H1 (cell line): ENCODE measurements around the gene TRIM52. TPM values are rescaled to one million over a fixed set of nuclear protein-coding genes. Genes with fewer than 3 reads are reported as not detected.
A peak's percentile ranks its signal among the peaks of the same experiment; 100 is the strongest.

Experiments used
- ASH2L ChIP-seq: fragments of 200-600, 300-600 bp; sonication (generic); IDR thresholded peaks from one replicate; pipeline ENCODE4 v1.7.1; 2017; ENCODE audit warnings: low read length
- ATF2 ChIP-seq: IDR thresholded peaks from 2 replicates; pipeline ENCODE4 v1.6.1; 2012; ENCODE audit warnings: low read length, inconsistent platforms
- CEBPB ChIP-seq: IDR thresholded peaks from 2 replicates; pipeline ENCODE4 v1.6.1; 2012; ENCODE audit warnings: low read depth, low read length
- CREB1 ChIP-seq: IDR thresholded peaks from 2 replicates; pipeline ENCODE4 v1.6.1; 2012; ENCODE audit warnings: inconsistent platforms
- CTBP2 ChIP-seq: IDR thresholded peaks from 2 replicates; pipeline ENCODE4 v1.7.0; 2011; ENCODE audit warnings: borderline replicate concordance, mild to moderate bottlenecking, moderate library complexity, mixed read lengths, low read length; ENCODE audit not compliant: insufficient read depth, insufficient read length
- KDM1A ChIP-seq: fragments of 200-600, 300-600 bp; sonication (generic); IDR thresholded peaks from 2 replicates; pipeline ENCODE4 v1.7.1; 2016; ENCODE audit warnings: mild to moderate bottlenecking, low read length, borderline replicate concordance
- MAFK ChIP-seq: IDR thresholded peaks from 2 replicates; pipeline ENCODE4 v1.6.1; 2012; ENCODE audit warnings: low read depth, mild to moderate bottlenecking, improper control_type of control experiment, low read length
- POLR2AphosphoS5 ChIP-seq: IDR thresholded peaks from 2 replicates; pipeline ENCODE4 v1.6.1; 2011; ENCODE audit warnings: low read depth, low read length
- RBBP5 ChIP-seq: IDR thresholded peaks from 2 replicates; pipeline ENCODE4 v1.7.1; 2012; ENCODE audit warnings: low read depth, mild to moderate bottlenecking, inconsistent platforms, low read length, moderate library complexity, borderline replicate concordance
- SIRT6 ChIP-seq: IDR thresholded peaks from one replicate; pipeline ENCODE4 v1.7.1; 2012; ENCODE audit warnings: low read length, inconsistent platforms
- SP1 ChIP-seq: IDR thresholded peaks from 2 replicates; pipeline ENCODE4 v1.6.1; 2011; ENCODE audit warnings: low read depth, low read length
- TAF7 ChIP-seq: optimal IDR thresholded peaks from 2 replicates; pipeline ENCODE3; 2011; ENCODE audit warnings: low read depth, mild to moderate bottlenecking, inconsistent platforms, low read length, moderate library complexity, borderline replicate concordance
- TCF12 ChIP-seq: IDR thresholded peaks from 2 replicates; pipeline ENCODE4 v1.6.1; 2011; ENCODE audit warnings: low read depth, mild to moderate bottlenecking, low read length
- TEAD4 ChIP-seq: IDR thresholded peaks from 2 replicates; pipeline ENCODE4 v1.6.1; 2012; ENCODE audit warnings: low read depth, low read length, inconsistent platforms, mixed read lengths
- USF2 ChIP-seq: IDR thresholded peaks from 2 replicates; pipeline ENCODE4 v1.6.1; 2011; ENCODE audit warnings: low read length, improper control_type of control experiment
- ZNF274 ChIP-seq: IDR thresholded peaks from 2 replicates; pipeline ENCODE4 v1.7.0; 2012; ENCODE audit warnings: low read length, borderline replicate concordance; ENCODE audit errors: extremely low read depth
- polyA plus RNA-seq, 7 experiments: library from polyadenylated mRNA; depleted of rRNA in 3 of 7; stranded (reverse) in 5 of 7; unstranded in 2 of 7; fragments of >200 nt in 5 of 7; fragments of 200-250 nt in 2 of 7; gene quantifications; 1 replicate in 5 of 7; 2 replicates in 1 of 7; 4 replicates in 1 of 7; pipeline versions ENCODE4 v1.2.1 to v1.2.3, GENCODE V29; 2011 to 2013; ENCODE audit warnings: missing spikeins in 2 of 7, mixed read lengths in 2 of 7
- total RNA-seq: library from RNA; stranded (reverse); fragmentation: NEBNext Ultra II Directional; extraction: Animal tissue kit (Norgen Biotek cat#: 25700); gene quantifications from 2 replicates; pipeline ENCODE4 v1.2.1, GENCODE V29; 2021

Gene TRIM52
- total and polyA plus RNA-seq, 2 of the 8 experiments (the other 6 are each of a cell fraction or from before 2014, with no cell fraction given) = 4.2 to 5.7 TPM

GRCh38 chr5:181207214-181207959, 53.6 kb downstream of the TRIM52 start (continued):
- TF ChIP-seq ATF2 (peak; percentile 72; the same call in 1 of the 2 replicates), ZNF274 (no peak), TAF7 (peak; percentile 27), CREB1 (no peak), ASH2L (peak; percentile 97), TCF12 (no peak), SP1 (no peak), CTBP2 (no peak), POLR2AphosphoS5 (no peak), USF2 (no peak), SIRT6 (no peak), RBBP5 (peak; percentile 90), TEAD4 (peak; percentile 52; the same call in 1 of the 2 replicates), CEBPB (peak; percentile 71), MAFK (peak; percentile 81; the same call in 1 of the 2 replicates), KDM1A (0 out of 2 replicates have a peak, but pooled peaks have one; percentile 7)
